HEK293 (cell line): ENCODE results near the gene PLAAT2.

ENCODE experiments used
- GLI2 ChIP-seq: fragments of 450-650 bp; formaldehyde crosslinking; IDR thresholded peaks from 2 replicates; pipeline ENCODE4; 2017; ENCODE audit warnings: missing biosample characterization, missing genetic modification characterization, low read depth, borderline replicate concordance
- INSM2 ChIP-seq: fragments of 450-650 bp; formaldehyde crosslinking; IDR thresholded peaks from 2 replicates; pipeline ENCODE4 v1.5.1; 2016; ENCODE audit warnings: missing biosample characterization, missing genetic modification characterization
- SP2 ChIP-seq: fragments of 450-650 bp; formaldehyde crosslinking; IDR thresholded peaks from 2 replicates; pipeline ENCODE4 v1.5.1; 2016; ENCODE audit warnings: missing biosample characterization, missing genetic modification characterization
- TCF7L2 ChIP-seq: IDR thresholded peaks from 2 replicates; pipeline ENCODE4 v1.6.1; 2011; ENCODE audit warnings: low read depth, mild to moderate bottlenecking, inconsistent platforms, low read length, moderate library complexity, borderline replicate concordance
- ZFP37 ChIP-seq: fragments of 450-650 bp; formaldehyde crosslinking; IDR thresholded peaks from 2 replicates; pipeline ENCODE4 v1.5.1; 2016; ENCODE audit warnings: missing biosample characterization, missing genetic modification characterization
- ZNF138 ChIP-seq: fragments of 450-650 bp; formaldehyde crosslinking; IDR thresholded peaks from 2 replicates; pipeline ENCODE4 v1.5.1; 2016; ENCODE audit warnings: missing biosample characterization, missing genetic modification characterization, borderline replicate concordance
- ZNF146 ChIP-seq: fragments of 450-650 bp; formaldehyde crosslinking; IDR thresholded peaks from 2 replicates; pipeline ENCODE4 v1.5.1; 2016; ENCODE audit warnings: missing biosample characterization, missing genetic modification characterization
- ZNF274 ChIP-seq, 2 experiments: fragments of 200-500 bp in 1 of 2; fragments of 450-650 bp in 1 of 2; sonication (Bioruptor generic) in 1 of 2; formaldehyde crosslinking in 1 of 2; IDR thresholded peaks; 2 replicates each; pipeline versions ENCODE4 v1.5.1 to v1.6.1; 2014 to 2016; ENCODE audit warnings: borderline replicate concordance in 1 of 2, inconsistent platforms in 1 of 2, low read length in 1 of 2, missing biosample characterization in 1 of 2, missing genetic modification characterization in 1 of 2
- TF ChIP-seq, protein P1 (sequence below): fragments of 450-650 bp; formaldehyde crosslinking; IDR thresholded peaks from 2 replicates; pipeline ENCODE4 v1.5.1; 2016; ENCODE audit warnings: missing biosample characterization, missing genetic modification characterization
- TF ChIP-seq, protein P2 (sequence below): fragments of 450-650 bp; formaldehyde crosslinking; IDR thresholded peaks from 2 replicates; pipeline ENCODE4 v1.5.1; 2016; ENCODE audit warnings: missing biosample characterization, missing genetic modification characterization
- TF ChIP-seq, protein P3 (sequence below): fragments of 450-650 bp; formaldehyde crosslinking; IDR thresholded peaks from 2 replicates; pipeline ENCODE4 v1.5.1; 2016; ENCODE audit warnings: missing biosample characterization, missing genetic modification characterization
- TF ChIP-seq, protein P4 (sequence below): fragments of 450-650 bp; formaldehyde crosslinking; IDR thresholded peaks from 2 replicates; pipeline ENCODE4 v1.5.1; 2017; ENCODE audit warnings: missing biosample characterization, missing genetic modification characterization

DNA sequence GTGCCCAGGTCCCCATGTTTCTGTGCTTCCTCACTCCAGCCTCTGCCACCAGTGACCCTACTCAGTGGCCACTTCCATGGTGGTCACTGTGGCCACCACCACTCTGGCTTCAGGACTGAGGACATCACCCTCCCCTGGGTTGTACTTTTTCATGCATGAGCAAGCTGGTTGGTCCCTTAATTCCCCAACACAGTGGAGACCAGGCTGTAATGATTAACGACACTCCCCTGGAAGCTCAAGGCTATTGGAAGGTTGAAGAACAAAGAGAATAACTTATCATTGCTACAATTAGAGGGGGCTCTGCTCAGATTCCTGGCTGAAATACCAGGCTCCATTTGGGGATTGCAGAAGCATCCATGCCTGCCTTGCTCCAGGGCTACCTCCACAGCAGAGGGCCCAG, 16.1 kb downstream of the PLAAT2 start:
- TF ChIP-seq, protein P1, sequence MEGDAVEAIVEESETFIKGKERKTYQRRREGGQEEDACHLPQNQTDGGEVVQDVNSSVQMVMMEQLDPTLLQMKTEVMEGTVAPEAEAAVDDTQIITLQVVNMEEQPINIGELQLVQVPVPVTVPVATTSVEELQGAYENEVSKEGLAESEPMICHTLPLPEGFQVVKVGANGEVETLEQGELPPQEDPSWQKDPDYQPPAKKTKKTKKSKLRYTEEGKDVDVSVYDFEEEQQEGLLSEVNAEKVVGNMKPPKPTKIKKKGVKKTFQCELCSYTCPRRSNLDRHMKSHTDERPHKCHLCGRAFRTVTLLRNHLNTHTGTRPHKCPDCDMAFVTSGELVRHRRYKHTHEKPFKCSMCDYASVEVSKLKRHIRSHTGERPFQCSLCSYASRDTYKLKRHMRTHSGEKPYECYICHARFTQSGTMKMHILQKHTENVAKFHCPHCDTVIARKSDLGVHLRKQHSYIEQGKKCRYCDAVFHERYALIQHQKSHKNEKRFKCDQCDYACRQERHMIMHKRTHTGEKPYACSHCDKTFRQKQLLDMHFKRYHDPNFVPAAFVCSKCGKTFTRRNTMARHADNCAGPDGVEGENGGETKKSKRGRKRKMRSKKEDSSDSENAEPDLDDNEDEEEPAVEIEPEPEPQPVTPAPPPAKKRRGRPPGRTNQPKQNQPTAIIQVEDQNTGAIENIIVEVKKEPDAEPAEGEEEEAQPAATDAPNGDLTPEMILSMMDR (tag by site-specific recombination): no peak
- TF ChIP-seq ZNF274 (IDR thresholded peaks at IDR 0.05; ENCODE audit: low read length) (no peak), ZNF274 (tag by site-specific recombination; IDR thresholded peaks at IDR 0.05; ENCODE audit: borderline replicate concordance) (no peak), ZNF146 (tag by site-specific recombination) (no peak), SP2 (tag by site-specific recombination) (no peak), INSM2 (tag by site-specific recombination) (no peak), TCF7L2 (no peak), ZNF138 (tag by site-specific recombination) (no peak), ZFP37 (tag by site-specific recombination) (no peak), GLI2 (no peak)
- TF ChIP-seq, protein P2, sequence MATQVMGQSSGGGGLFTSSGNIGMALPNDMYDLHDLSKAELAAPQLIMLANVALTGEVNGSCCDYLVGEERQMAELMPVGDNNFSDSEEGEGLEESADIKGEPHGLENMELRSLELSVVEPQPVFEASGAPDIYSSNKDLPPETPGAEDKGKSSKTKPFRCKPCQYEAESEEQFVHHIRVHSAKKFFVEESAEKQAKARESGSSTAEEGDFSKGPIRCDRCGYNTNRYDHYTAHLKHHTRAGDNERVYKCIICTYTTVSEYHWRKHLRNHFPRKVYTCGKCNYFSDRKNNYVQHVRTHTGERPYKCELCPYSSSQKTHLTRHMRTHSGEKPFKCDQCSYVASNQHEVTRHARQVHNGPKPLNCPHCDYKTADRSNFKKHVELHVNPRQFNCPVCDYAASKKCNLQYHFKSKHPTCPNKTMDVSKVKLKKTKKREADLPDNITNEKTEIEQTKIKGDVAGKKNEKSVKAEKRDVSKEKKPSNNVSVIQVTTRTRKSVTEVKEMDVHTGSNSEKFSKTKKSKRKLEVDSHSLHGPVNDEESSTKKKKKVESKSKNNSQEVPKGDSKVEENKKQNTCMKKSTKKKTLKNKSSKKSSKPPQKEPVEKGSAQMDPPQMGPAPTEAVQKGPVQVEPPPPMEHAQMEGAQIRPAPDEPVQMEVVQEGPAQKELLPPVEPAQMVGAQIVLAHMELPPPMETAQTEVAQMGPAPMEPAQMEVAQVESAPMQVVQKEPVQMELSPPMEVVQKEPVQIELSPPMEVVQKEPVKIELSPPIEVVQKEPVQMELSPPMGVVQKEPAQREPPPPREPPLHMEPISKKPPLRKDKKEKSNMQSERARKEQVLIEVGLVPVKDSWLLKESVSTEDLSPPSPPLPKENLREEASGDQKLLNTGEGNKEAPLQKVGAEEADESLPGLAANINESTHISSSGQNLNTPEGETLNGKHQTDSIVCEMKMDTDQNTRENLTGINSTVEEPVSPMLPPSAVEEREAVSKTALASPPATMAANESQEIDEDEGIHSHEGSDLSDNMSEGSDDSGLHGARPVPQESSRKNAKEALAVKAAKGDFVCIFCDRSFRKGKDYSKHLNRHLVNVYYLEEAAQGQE (tag by site-specific recombination): no peak
- TF ChIP-seq, protein P3, sequence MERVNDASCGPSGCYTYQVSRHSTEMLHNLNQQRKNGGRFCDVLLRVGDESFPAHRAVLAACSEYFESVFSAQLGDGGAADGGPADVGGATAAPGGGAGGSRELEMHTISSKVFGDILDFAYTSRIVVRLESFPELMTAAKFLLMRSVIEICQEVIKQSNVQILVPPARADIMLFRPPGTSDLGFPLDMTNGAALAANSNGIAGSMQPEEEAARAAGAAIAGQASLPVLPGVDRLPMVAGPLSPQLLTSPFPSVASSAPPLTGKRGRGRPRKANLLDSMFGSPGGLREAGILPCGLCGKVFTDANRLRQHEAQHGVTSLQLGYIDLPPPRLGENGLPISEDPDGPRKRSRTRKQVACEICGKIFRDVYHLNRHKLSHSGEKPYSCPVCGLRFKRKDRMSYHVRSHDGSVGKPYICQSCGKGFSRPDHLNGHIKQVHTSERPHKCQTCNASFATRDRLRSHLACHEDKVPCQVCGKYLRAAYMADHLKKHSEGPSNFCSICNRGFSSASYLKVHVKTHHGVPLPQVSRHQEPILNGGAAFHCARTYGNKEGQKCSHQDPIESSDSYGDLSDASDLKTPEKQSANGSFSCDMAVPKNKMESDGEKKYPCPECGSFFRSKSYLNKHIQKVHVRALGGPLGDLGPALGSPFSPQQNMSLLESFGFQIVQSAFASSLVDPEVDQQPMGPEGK (tag by site-specific recombination): no peak
- TF ChIP-seq, protein P4, sequence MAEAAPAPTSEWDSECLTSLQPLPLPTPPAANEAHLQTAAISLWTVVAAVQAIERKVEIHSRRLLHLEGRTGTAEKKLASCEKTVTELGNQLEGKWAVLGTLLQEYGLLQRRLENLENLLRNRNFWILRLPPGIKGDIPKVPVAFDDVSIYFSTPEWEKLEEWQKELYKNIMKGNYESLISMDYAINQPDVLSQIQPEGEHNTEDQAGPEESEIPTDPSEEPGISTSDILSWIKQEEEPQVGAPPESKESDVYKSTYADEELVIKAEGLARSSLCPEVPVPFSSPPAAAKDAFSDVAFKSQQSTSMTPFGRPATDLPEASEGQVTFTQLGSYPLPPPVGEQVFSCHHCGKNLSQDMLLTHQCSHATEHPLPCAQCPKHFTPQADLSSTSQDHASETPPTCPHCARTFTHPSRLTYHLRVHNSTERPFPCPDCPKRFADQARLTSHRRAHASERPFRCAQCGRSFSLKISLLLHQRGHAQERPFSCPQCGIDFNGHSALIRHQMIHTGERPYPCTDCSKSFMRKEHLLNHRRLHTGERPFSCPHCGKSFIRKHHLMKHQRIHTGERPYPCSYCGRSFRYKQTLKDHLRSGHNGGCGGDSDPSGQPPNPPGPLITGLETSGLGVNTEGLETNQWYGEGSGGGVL (tag by site-specific recombination): no peak
